Measurements from ENCODE around the gene MSLN. TPM values are rescaled to one million over a fixed set of nuclear protein-coding genes. Genes with fewer than 3 reads are reported as not detected.

MSLN gene
- total and polyA plus RNA-seq, 9 of the 15 experiments (the other 6 are each of a cell fraction or from before 2014, with no cell fraction given), result not detected

GRCh38 chr16:787978-788398 is 27.5 kb downstream of the MSLN start, which contains the start of gene RPUSD1 (continued):
- TF ChIP-seq REST (IDR thresholded peaks at IDR 0.05; ENCODE audit: borderline replicate concordance), result no peak
- TF ChIP-seq REST (CRISPR knock-in tag; IDR thresholded peaks at IDR 0.05; ENCODE audit: low read depth), result no peak
- 0 out of 2 replicates have a peak, but pooled peaks have one; percentile 48 for TF ChIP-seq ZNF263 (CRISPR knock-in tag; IDR thresholded peaks at IDR 0.05; ENCODE audit: borderline replicate concordance)
- no peak for TF ChIP-seq TAF1 (IDR thresholded peaks at IDR 0.05; ENCODE audit: control insufficient read depth, extremely low read depth, insufficient read depth, low read length, severe bottlenecking)
- peak; percentile 88 for TF ChIP-seq SAP30 (IDR thresholded peaks at IDR 0.05; ENCODE audit: borderline replicate concordance, insufficient read depth, low read depth, low read length, poor library complexity, severe bottlenecking)
- TF ChIP-seq SMC3 (conservative IDR thresholded peaks at IDR 0.05; ENCODE audit: insufficient read depth, low read depth, low read length), result no peak
- TF ChIP-seq ZBTB1 (CRISPR knock-in tag; IDR thresholded peaks at IDR 0.05; ENCODE audit: borderline replicate concordance, low read depth), result peak; percentile 22; the same call in 1 of the 2 replicates
- TF ChIP-seq HDAC8 (tag; IDR thresholded peaks at IDR 0.05), result no peak
- no peak for TF ChIP-seq ZNF780A (CRISPR knock-in tag; IDR thresholded peaks at IDR 0.05)
- TF ChIP-seq FOS (IDR thresholded peaks at IDR 0.05; ENCODE audit: extremely low read depth, insufficient read length), result no peak
- TF ChIP-seq, protein P1, sequence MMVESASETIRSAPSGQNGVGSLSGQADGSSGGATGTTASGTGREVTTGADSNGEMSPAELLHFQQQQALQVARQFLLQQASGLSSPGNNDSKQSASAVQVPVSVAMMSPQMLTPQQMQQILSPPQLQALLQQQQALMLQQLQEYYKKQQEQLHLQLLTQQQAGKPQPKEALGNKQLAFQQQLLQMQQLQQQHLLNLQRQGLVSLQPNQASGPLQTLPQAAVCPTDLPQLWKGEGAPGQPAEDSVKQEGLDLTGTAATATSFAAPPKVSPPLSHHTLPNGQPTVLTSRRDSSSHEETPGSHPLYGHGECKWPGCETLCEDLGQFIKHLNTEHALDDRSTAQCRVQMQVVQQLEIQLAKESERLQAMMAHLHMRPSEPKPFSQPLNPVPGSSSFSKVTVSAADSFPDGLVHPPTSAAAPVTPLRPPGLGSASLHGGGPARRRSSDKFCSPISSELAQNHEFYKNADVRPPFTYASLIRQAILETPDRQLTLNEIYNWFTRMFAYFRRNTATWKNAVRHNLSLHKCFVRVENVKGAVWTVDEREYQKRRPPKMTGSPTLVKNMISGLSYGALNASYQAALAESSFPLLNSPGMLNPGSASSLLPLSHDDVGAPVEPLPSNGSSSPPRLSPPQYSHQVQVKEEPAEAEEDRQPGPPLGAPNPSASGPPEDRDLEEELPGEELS (CRISPR knock-in tag; IDR thresholded peaks at IDR 0.05; ENCODE audit: borderline replicate concordance), result no peak
- TF ChIP-seq NELFE (IDR thresholded peaks at IDR 0.05; ENCODE audit: insufficient read depth, insufficient read length), result no peak
- TF ChIP-seq, protein P2, sequence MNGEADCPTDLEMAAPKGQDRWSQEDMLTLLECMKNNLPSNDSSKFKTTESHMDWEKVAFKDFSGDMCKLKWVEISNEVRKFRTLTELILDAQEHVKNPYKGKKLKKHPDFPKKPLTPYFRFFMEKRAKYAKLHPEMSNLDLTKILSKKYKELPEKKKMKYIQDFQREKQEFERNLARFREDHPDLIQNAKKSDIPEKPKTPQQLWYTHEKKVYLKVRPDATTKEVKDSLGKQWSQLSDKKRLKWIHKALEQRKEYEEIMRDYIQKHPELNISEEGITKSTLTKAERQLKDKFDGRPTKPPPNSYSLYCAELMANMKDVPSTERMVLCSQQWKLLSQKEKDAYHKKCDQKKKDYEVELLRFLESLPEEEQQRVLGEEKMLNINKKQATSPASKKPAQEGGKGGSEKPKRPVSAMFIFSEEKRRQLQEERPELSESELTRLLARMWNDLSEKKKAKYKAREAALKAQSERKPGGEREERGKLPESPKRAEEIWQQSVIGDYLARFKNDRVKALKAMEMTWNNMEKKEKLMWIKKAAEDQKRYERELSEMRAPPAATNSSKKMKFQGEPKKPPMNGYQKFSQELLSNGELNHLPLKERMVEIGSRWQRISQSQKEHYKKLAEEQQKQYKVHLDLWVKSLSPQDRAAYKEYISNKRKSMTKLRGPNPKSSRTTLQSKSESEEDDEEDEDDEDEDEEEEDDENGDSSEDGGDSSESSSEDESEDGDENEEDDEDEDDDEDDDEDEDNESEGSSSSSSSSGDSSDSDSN (IDR thresholded peaks at IDR 0.05; ENCODE audit: borderline replicate concordance in 1 of 2, low read depth in 2 of 2, low read length in 2 of 2), result 0 out of 4 replicates have a peak, but pooled peaks of 1 of the 2 experiments have one; percentile 19
- TF ChIP-seq NFIC (IDR thresholded peaks at IDR 0.05), result no peak
- no peak for TF ChIP-seq ZKSCAN8 (CRISPR knock-in tag; IDR thresholded peaks at IDR 0.05)
